GM23338 (cell line): ENCODE measurements around the gene ARHGEF38. TPM values are rescaled to one million over a fixed set of nuclear protein-coding genes. Genes with fewer than 3 reads are reported as not detected.
A peak's percentile ranks its signal among the peaks of the same experiment; 100 is the strongest.

Source experiments
- ATAC-seq: fragments of 200-7000 bp; cut with Tn5 transposase; 3 replicates; pipeline ENCODE4 v1.9.1; 2020
- DNase-seq: peaks from one replicate; pipeline ENCODE4 v3.0.0-alpha.2; 2015; ENCODE audit warnings: low spot score
- H2AFZ ChIP-seq: fragments of 200-600 bp; sonication (generic); 2 replicates; pipeline ENCODE4 v1.8.0; 2016; ENCODE audit warnings: antibody characterized with exemption, mild to moderate bottlenecking, moderate library complexity
- H3F3A ChIP-seq: fragments of 200-600 bp; sonication (generic); replicated peaks from 2 replicates; pipeline ENCODE4 v1.8.0; 2017; ENCODE audit warnings: antibody characterized with exemption, mixed run types, low read depth
- H3K27ac ChIP-seq: fragments of 200-600 bp; sonication (generic); 2 replicates; pipeline ENCODE4 v1.6.1; 2016; ENCODE audit warnings: low read depth
- H3K27me3 ChIP-seq: fragments of 200-600 bp; sonication (generic); 2 replicates; pipeline ENCODE4 v1.8.0; 2016; ENCODE audit warnings: mild to moderate bottlenecking, mixed run types, moderate library complexity; ENCODE audit not compliant: insufficient read depth
- H3K36me3 ChIP-seq: fragments of 200-600 bp; sonication (generic); 2 replicates; pipeline ENCODE4 v1.8.0; 2016; ENCODE audit warnings: mild to moderate bottlenecking; ENCODE audit not compliant: insufficient read depth
- H3K4me1 ChIP-seq: fragments of 200-600 bp; sonication (generic); 2 replicates; pipeline ENCODE4 v1.8.0; 2016; ENCODE audit warnings: mild to moderate bottlenecking, moderate library complexity; ENCODE audit not compliant: insufficient read depth
- H3K4me2 ChIP-seq: fragments of 200-600 bp; sonication (generic); 2 replicates; pipeline ENCODE4 v1.7.1; 2017; ENCODE audit warnings: mixed run types
- H3K4me3 ChIP-seq: fragments of 200-600 bp; sonication (generic); 2 replicates; pipeline ENCODE4 v1.6.1; 2016; ENCODE audit warnings: mixed run types
- H3K79me2 ChIP-seq: fragments of 200-600 bp; sonication (generic); replicated peaks from 2 replicates; pipeline ENCODE4 v1.8.0; 2017; ENCODE audit warnings: mild to moderate bottlenecking; ENCODE audit not compliant: insufficient read depth
- H3K9me2 ChIP-seq: fragments of 200-600 bp; sonication (generic); 2 replicates; pipeline ENCODE4 v1.8.0; 2017; ENCODE audit not compliant: insufficient read depth
- H4K20me1 ChIP-seq: fragments of 200-600 bp; sonication (generic); replicated peaks from 2 replicates; pipeline ENCODE4 v1.8.0; 2017; ENCODE audit warnings: mild to moderate bottlenecking; ENCODE audit not compliant: insufficient read depth
- H3K27ac Mint-ChIP-seq: 2 replicates; pipeline ENCODE4 v1.8.0; 2020; ENCODE audit warnings: inconsistent platforms, mild to moderate bottlenecking, moderate library complexity, mixed read lengths
- H3K27me3 Mint-ChIP-seq: 3 replicates; pipeline ENCODE4 v1.8.0; 2022; ENCODE audit warnings: low read depth, mild to moderate bottlenecking, moderate library complexity, mixed read lengths, inconsistent platforms; ENCODE audit not compliant: insufficient read depth, poor library complexity
- H3K36me3 Mint-ChIP-seq: 3 replicates; pipeline ENCODE4 v1.8.0; 2021; ENCODE audit warnings: low read depth, mild to moderate bottlenecking, inconsistent platforms, moderate library complexity, mixed read lengths
- H3K4me1 Mint-ChIP-seq: 3 replicates; pipeline ENCODE4 v1.8.0; 2020; ENCODE audit warnings: mild to moderate bottlenecking, inconsistent platforms, mixed read lengths
- H3K4me3 Mint-ChIP-seq: 3 replicates; pipeline ENCODE4 v1.8.0; 2021; ENCODE audit warnings: moderate library complexity, mild to moderate bottlenecking, inconsistent platforms, mixed read lengths
- H3K9me3 Mint-ChIP-seq: 3 replicates; pipeline ENCODE4 v1.8.0; 2020; ENCODE audit warnings: moderate library complexity, mild to moderate bottlenecking, inconsistent platforms, mixed read lengths
- CREB1 ChIP-seq: fragments of 250-450 bp; sonication (Bioruptor Pico); IDR thresholded peaks from 2 replicates; pipeline ENCODE4 v1.5.0; 2020; ENCODE audit warnings: low read depth, mild to moderate bottlenecking, moderate library complexity
- ETS1 ChIP-seq: IDR thresholded peaks from 2 replicates; pipeline ENCODE4 v1.6.1; 2016; ENCODE audit warnings: antibody characterized with exemption
- EZH2phosphoT487 ChIP-seq: fragments of 200-600 bp; sonication (generic); IDR thresholded peaks from one replicate; pipeline ENCODE4 v1.8.1; 2018; ENCODE audit warnings: antibody characterized with exemption; ENCODE audit not compliant: unreplicated experiment
- JUNB ChIP-seq: IDR thresholded peaks from one replicate; pipeline ENCODE4 v1.6.1; 2016; ENCODE audit warnings: antibody characterized with exemption; ENCODE audit not compliant: unreplicated experiment
- NANOG ChIP-seq: IDR thresholded peaks from 2 replicates; pipeline ENCODE4 v1.6.1; 2016; ENCODE audit warnings: antibody characterized with exemption, borderline replicate concordance
- STAT1 ChIP-seq: IDR thresholded peaks from one replicate; pipeline ENCODE4 v1.6.1; 2016; ENCODE audit warnings: antibody characterized with exemption; ENCODE audit not compliant: unreplicated experiment
- ZNF114 ChIP-seq: fragments of 250-450 bp; sonication (Bioruptor Pico); IDR thresholded peaks from 2 replicates; pipeline ENCODE4 v1.5.0; 2020; ENCODE audit warnings: mild to moderate bottlenecking, moderate library complexity
- polyA plus RNA-seq: library from polyadenylated mRNA; unstranded; fragments of >200 nt; fragmentation: Nextera tagmentation; extraction: Ambion mirVana; gene quantifications from 2 replicates; pipeline ENCODE4 v1.2.1, GENCODE V29; 2016
- total RNA-seq: library from RNA; depleted of rRNA; stranded (reverse); fragments of >200 nt; shearing (Covaris generic); gene quantifications from 2 replicates; pipeline ENCODE4 v1.2.3, GENCODE V29; 2014

Gene ARHGEF38
- total and polyA plus RNA-seq, 2 experiments from 2014 or later: 0.58 TPM; not detected in 1

GRCh38 chr4:105645440-105645839, 93.0 kb downstream of the ARHGEF38 start (continued):
- TF ChIP-seq ETS1 (no peak), NANOG (no peak)

- Histone ChIP-seq H3K36me3 (no peaks in the 10 kb centered on the region), H2AFZ (no peak overlapping the region), H3K4me1 (no peaks in the 10 kb centered on the region), H3F3A (no peaks in the 10 kb centered on the region), H3K27ac (no peak overlapping the region), H3K4me2 (no peak overlapping the region), H4K20me1 (no peaks in the 10 kb centered on the region), H3K27me3 (no peaks in the 10 kb centered on the region), H3K4me3 (no peak overlapping the region), H3K9me2 (no peaks in the 10 kb centered on the region), H3K79me2 (no peaks in the 10 kb centered on the region)
- no peak for TF ChIP-seq JUNB
- no peaks in the 10 kb centered on the region for H3K4me1 Mint-ChIP-seq
- ATAC-seq (no peak), DNase-seq (no peak)
- H3K27me3 Mint-ChIP-seq: no peaks in the 10 kb centered on the region
- no peak overlapping the region for H3K4me3 Mint-ChIP-seq
- no peaks in the 10 kb centered on the region; the same call in 2 of the 3 replicates for H3K9me3 Mint-ChIP-seq
- no peaks in the 10 kb centered on the region for H3K36me3 Mint-ChIP-seq
- H3K27ac Mint-ChIP-seq: no peak overlapping the region
These were observed 97.8 kb downstream of the ARHGEF38 start for GRCh38 chr4:105650190-105650589.

- no peaks in the 10 kb centered on the region for H3F3A ChIP-seq
- Mint-ChIP-seq H3K9me3 (no peaks in the 10 kb centered on the region; the same call in 2 of the 3 replicates), H3K36me3 (no peaks in the 10 kb centered on the region), H3K4me1 (no peaks in the 10 kb centered on the region), H3K27ac (no peak overlapping the region), H3K27me3 (peaks cover 2% of the 10 kb centered on the region), H3K4me3 (no peak overlapping the region)
- no peaks in the 10 kb centered on the region for H3K79me2 ChIP-seq
- ATAC-seq (peak; percentile 32; the same call in 2 of the 3 replicates), DNase-seq (peak; percentile 15)
- no peaks in the 10 kb centered on the region for H3K9me2 ChIP-seq
- no peak overlapping the region for H3K4me2 ChIP-seq
- H4K20me1 ChIP-seq: no peaks in the 10 kb centered on the region
- no peaks in the 10 kb centered on the region for H3K27me3 ChIP-seq
- H3K4me1 ChIP-seq: no peaks in the 10 kb centered on the region
- TF ChIP-seq ZNF114 (CRISPR knock-in tag) (no peak), EZH2phosphoT487 (no peak), ETS1 (no peak), JUNB (no peak), STAT1 (no peak), CREB1 (CRISPR knock-in tag) (no peak)
- H2AFZ ChIP-seq: no peak overlapping the region
- no peak overlapping the region for H3K4me3 ChIP-seq
- no peaks in the 10 kb centered on the region for H3K36me3 ChIP-seq
- no peak overlapping the region for H3K27ac ChIP-seq
These were observed 99.5 kb downstream of the ARHGEF38 start for GRCh38 chr4:105651884-105652283.
